Natural killer cell (primary cell): ENCODE measurements around the gene CNOT8. TPM values are rescaled to one million over a fixed set of nuclear protein-coding genes. Genes with fewer than 3 reads are reported as not detected.

Experiments used
- ATAC-seq, 3 donors: fragments of 150-1000 bp in 2 of 3; fragments of 200-7000 bp in 1 of 3; cut with Tn5 transposase; 1 replicate in 1 of 3; 2 replicates in 2 of 3; pipeline ENCODE4 v1.10.0; 2021; ENCODE audit warnings: mild to moderate bottlenecking in 2 of 3, moderate library complexity in 2 of 3
- DNase-seq, 2 donors: peaks; one replicate each; pipeline versions ENCODE4 v3.0.0 to v3.0.0-alpha.2; 2013 to 2021; ENCODE audit warnings: mixed read lengths in 1 of 2
- H3K27ac ChIP-seq: one replicate; pipeline ENCODE4 v1.5.1; 2013; ENCODE audit warnings: mild to moderate bottlenecking, low read length
- H3K27me3 ChIP-seq: one replicate; pipeline ENCODE4 v1.6.1; 2013; ENCODE audit warnings: low read length; ENCODE audit not compliant: control insufficient read depth, insufficient read depth
- H3K36me3 ChIP-seq: one replicate; pipeline ENCODE4 v1.6.1; 2013; ENCODE audit warnings: low read length; ENCODE audit not compliant: control insufficient read depth, insufficient read depth
- H3K4me1 ChIP-seq: one replicate; pipeline ENCODE4 v1.6.1; 2013; ENCODE audit warnings: low read length; ENCODE audit not compliant: control insufficient read depth, insufficient read depth
- H3K4me3 ChIP-seq: one replicate; pipeline ENCODE4 v1.5.1; 2013; ENCODE audit warnings: low read length
- H3K9me3 ChIP-seq: one replicate; pipeline ENCODE4 v1.6.1; 2013; ENCODE audit warnings: low read length; ENCODE audit not compliant: control insufficient read depth, insufficient read depth
- H3K27ac Mint-ChIP-seq, 2 donors: one replicate each; pipeline ENCODE4 v1.8.0; 2022; ENCODE audit warnings: mild to moderate bottlenecking in 2 of 2, mixed read lengths in 2 of 2, moderate library complexity in 1 of 2
- H3K27me3 Mint-ChIP-seq, 2 donors: one replicate each; pipeline ENCODE4 v1.8.0; 2022; ENCODE audit warnings: low read depth in 2 of 2, mixed read lengths in 2 of 2
- H3K36me3 Mint-ChIP-seq: one replicate; pipeline ENCODE4 v1.8.0; 2022; ENCODE audit warnings: mixed read lengths
- H3K4me1 Mint-ChIP-seq, 2 donors: one replicate each; pipeline ENCODE4 v1.8.0; 2022; ENCODE audit warnings: mixed read lengths in 2 of 2
- H3K4me3 Mint-ChIP-seq: one replicate; pipeline ENCODE4 v1.8.0; 2022; ENCODE audit warnings: mild to moderate bottlenecking, moderate library complexity, mixed read lengths
- H3K9me3 Mint-ChIP-seq, 2 donors: one replicate each; pipeline ENCODE4 v1.8.0; 2022; ENCODE audit warnings: mixed read lengths in 2 of 2
- CTCF ChIP-seq: fragments of 200-600 bp; IDR thresholded peaks from one replicate; pipeline ENCODE4 v1.8.0; 2022; ENCODE audit warnings: antibody characterized with exemption
- WGBS: methylation state at CpG from one replicate; pipeline ENCODE4 v1.1.7; 2013; ENCODE audit warnings: missing lambda C conversion rate; ENCODE audit not compliant: insufficient coverage; 5-methylcytosine and 5-hydroxymethylcytosine counted together
- intact Hi-C: fragments of 100-400 bp; cut with micrococcal nuclease; formaldehyde crosslinking; loops from one replicate; pipeline ENCODE4 v1.14.2; 2022
- total RNA-seq, 4 donors: library from RNA; stranded (reverse); fragments of 120-200 nt in 1 of 4; gene quantifications; one replicate each; pipeline versions ENCODE4 v1.2.3 to v1.2.4, GENCODE V29; 2013 to 2022

The CNOT8 gene
- total RNA-seq, 3 donors from 2014 or later (not counting 1 experiment from before 2014, with no cell fraction given): 115 to 128 (median 124) TPM

- no peak for TF ChIP-seq CTCF
- Histone ChIP-seq H3K27ac (no peak overlapping the region), H3K4me3 (no peak overlapping the region), H3K9me3 (no peaks in the 10 kb centered on the region), H3K4me1 (no peaks in the 10 kb centered on the region), H3K27me3 (no peaks in the 10 kb centered on the region), H3K36me3 (no peaks in the 10 kb centered on the region)
- Mint-ChIP-seq H3K27me3 (no peaks in the 10 kb centered on the region), H3K4me3 (no peak overlapping the region), H3K36me3 (no peaks in the 10 kb centered on the region), H3K9me3 (no peaks in the 10 kb centered on the region), H3K4me1 (no peaks in the 10 kb centered on the region), H3K27ac (no peak overlapping the region)
- DNase-seq (no peak), ATAC-seq (no peak)
- 84% methylated on average over 6 of the region's 6 CpGs for WGBS
- intact Hi-C loops: no loop called here
Observed at GRCh38 chr5:154840435-154841272, 17.8 kb upstream of the CNOT8 start.

GRCh38 chr5:154841273-154841661 is 17.2 kb upstream of the CNOT8 start:
- no peaks in the 10 kb centered on the region for H3K27me3 Mint-ChIP-seq
- no peak for ATAC-seq
- no peaks in the 10 kb centered on the region for H3K9me3 Mint-ChIP-seq
- intact Hi-C loops: no loop called here
- no peaks in the 10 kb centered on the region for H3K36me3 ChIP-seq
- no peak for TF ChIP-seq CTCF
- no peaks in the 10 kb centered on the region for H3K36me3 Mint-ChIP-seq
- H3K4me3 Mint-ChIP-seq: no peak overlapping the region
- no peak overlapping the region for H3K27ac Mint-ChIP-seq
- no peaks in the 10 kb centered on the region for H3K27me3 ChIP-seq
- H3K4me1 ChIP-seq: no peaks in the 10 kb centered on the region
- H3K27ac ChIP-seq: no peak overlapping the region
- no peak for DNase-seq
- no peaks in the 10 kb centered on the region for H3K9me3 ChIP-seq
- no peak overlapping the region for H3K4me3 ChIP-seq
- H3K4me1 Mint-ChIP-seq: no peaks in the 10 kb centered on the region

GRCh38 chr5:154842689-154843530 is 15.5 kb upstream of the CNOT8 start:
- H3K27ac ChIP-seq: no peak overlapping the region
- ATAC-seq: no peak
- H3K27me3 Mint-ChIP-seq: no peaks in the 10 kb centered on the region
- no peak overlapping the region for H3K4me3 ChIP-seq
- H3K4me1 ChIP-seq: no peaks in the 10 kb centered on the region
- H3K36me3 ChIP-seq: no peaks in the 10 kb centered on the region
- 96% methylated on average over 5 of the region's 6 CpGs for WGBS
- no peaks in the 10 kb centered on the region for H3K36me3 Mint-ChIP-seq
- TF ChIP-seq CTCF: no peak
- H3K9me3 Mint-ChIP-seq: no peaks in the 10 kb centered on the region
- no peak overlapping the region for H3K27ac Mint-ChIP-seq
- H3K4me1 Mint-ChIP-seq: no peaks in the 10 kb centered on the region
- intact Hi-C loops: no loop called here
- no peak overlapping the region for H3K4me3 Mint-ChIP-seq
- no peaks in the 10 kb centered on the region for H3K27me3 ChIP-seq
- H3K9me3 ChIP-seq: no peaks in the 10 kb centered on the region
- DNase-seq: no peak
